Measurements from ENCODE around the gene IL20RA. TPM values are rescaled to one million over a fixed set of nuclear protein-coding genes. Genes with fewer than 3 reads are reported as not detected.

IL20RA gene
- polyA plus RNA-seq, 4 donors = 1.0 to 1.6 (median 1.5) TPM

DNA sequence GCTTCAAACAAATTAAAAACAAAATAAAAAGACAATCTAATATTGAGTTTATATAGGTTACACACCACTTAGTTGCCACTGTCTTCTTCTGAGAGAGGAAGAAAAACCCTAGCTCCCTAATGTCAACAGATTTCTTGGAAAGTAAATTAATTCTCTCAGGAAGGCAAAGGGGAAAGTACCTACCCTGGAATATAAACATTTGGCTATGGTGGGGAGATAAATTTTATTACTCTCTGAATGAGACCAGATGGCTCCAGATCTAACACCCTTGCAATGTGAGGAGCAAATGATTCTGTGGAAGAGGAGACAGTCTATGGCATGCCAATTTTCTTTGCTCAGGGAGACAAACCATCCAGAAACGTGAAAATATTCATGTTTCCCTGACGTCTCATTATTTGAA, 4.3 kb upstream of the IL20RA start:
- no peak for DNase-seq (ENCODE audit: low read depth in 4 of 4, low spot score in 2 of 4)

- no peak for DNase-seq (ENCODE audit: low read depth in 4 of 4, low spot score in 2 of 4)
Measured at GRCh38 chr6:137046871-137047412, 2.2 kb upstream of the IL20RA start.

DNA sequence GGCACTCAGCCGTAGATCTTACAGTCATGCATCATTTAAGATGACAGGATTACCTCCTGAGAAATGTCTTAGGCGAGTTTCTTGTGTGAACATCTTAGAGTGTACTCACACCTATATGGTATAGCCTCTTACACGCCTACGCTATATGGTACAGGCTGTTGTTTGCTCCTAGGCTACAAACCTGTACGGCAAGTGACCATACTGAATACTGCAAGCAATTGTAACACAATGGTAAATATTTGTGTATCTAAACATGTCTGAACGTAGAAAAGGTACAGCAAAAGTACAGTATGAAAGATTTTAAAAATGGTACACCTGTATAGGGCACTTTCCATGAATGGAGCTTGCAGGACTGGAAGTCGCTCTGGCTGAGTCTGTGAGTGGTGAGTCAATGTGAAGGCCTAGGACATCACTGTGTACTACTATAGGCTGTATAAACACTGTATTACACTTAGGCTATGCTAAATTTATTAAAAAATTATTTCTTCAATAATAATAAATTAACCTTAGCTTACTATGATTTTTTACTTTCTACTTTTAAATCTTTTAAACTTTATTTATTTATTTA, 541 bp upstream of the IL20RA start:
- no peak for DNase-seq (ENCODE audit: low read depth in 4 of 4, low spot score in 2 of 4)

- DNase-seq (ENCODE audit: low read depth in 4 of 4, low spot score in 2 of 4) = peak in 3 of 4 donors; percentile 20 to 45 (median 45)
Measured at GRCh38 chr6:137043710-137044365, 927 bp downstream of the IL20RA start.

DNA sequence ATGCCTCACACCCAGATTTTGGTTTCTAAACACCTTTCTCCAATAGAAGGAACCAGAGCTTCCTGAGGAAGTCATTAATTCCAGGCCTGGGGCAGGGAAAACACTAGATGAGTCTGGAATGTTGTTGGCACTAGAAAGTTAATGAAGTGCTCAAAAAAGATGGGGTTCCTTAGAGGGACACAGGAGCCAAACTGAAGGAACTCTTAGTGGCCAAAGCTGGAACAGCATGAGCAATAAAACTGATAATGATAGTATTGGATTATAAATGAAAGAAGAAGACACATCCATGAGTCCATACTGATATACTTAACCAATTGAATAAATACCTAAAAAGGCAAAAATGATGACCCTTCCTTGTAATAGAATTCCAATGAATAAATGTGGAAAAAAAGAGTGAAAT, 4.4 kb downstream of the IL20RA start:
- DNase-seq (ENCODE audit: low read depth in 4 of 4, low spot score in 2 of 4) = no peak

GRCh38 chr6:137039010-137039409, 5.8 kb downstream of the IL20RA start:
- no peak for DNase-seq (ENCODE audit: low read depth in 4 of 4, low spot score in 2 of 4)

DNA sequence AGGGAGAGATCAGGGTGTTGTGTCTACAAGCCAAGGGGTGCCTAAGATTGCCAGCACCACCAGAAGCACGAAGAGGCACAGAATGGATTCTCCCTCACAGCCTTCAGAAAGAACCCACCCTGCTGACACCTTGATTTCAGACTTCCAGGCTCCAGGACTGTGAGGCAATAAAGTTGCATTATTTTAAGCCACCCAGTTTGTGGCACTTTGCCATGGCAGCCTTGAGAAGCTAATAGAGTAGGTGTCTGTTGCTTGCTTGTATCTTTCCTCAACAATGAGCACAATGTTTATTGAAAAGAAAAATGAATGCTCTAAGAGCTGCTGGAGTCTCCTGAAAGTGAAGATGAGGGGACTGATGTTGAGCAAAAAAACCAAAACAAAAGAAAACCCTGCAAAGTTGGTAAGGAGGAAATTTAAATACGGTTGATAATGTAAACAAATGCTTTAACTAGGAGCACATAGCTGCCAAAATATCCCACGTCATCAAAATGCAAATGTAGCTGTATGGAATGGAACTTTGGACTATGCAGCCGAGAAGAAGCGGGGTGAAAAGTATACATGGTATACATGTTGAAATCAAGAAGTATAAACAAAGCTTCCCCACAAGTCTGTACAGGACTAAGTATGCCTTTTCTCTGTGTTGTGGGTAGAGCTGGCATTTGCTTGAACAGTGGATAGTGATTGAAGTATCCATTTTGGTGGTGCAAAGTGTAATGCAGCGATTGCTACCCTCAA, 8.0 kb downstream of the IL20RA start:
- DNase-seq (ENCODE audit: low read depth in 4 of 4, low spot score in 2 of 4) = no peak

GRCh38 chr6:137033828-137034227, 10.9 kb downstream of the IL20RA start:
- DNase-seq (ENCODE audit: low read depth in 4 of 4, low spot score in 2 of 4) = no peak

DNA sequence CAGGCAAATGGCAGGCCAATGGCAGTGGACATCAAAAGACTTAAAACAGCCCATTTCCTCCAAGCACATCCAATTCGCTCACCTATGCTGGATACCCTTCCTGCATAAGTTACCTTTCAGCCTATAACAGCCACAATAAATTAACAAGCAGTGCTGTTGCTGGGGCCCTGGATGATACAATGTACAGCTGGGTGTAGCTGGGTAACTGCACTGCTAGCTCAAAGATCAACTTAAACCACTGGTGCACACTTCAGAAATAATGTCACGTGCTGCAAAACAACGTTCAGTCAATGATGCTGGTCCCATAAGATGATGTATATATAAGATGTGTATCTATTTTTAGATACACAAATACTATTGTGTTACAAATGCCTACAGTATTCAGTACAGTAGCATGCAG, 13.6 kb downstream of the IL20RA start:
- DNase-seq (ENCODE audit: low read depth in 4 of 4, low spot score in 2 of 4) = no peak

DNA sequence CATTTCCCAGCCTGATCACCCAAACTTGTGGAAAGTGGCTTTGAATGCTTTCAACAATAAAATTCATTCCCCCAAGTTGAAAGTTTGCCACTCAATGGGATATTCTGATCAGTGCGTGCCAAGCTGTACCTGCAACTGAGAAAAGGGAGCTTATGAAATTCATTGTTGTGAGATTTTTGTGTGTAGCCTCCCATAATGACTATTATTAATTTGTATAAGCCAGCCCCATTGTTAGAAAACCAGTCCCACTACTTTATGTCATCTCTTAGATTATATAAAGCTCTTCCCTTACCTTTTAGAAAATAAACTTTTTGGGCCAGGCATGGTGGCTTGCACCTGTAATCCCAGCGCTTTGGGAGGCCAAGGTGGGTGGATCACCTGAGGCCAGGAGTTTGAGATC, 15.9 kb downstream of the IL20RA start:
- no peak for DNase-seq (ENCODE audit: low read depth in 4 of 4, low spot score in 2 of 4)

- no peak for DNase-seq (ENCODE audit: low read depth in 4 of 4, low spot score in 2 of 4)
Measured at GRCh38 chr6:137025786-137026730, 18.7 kb downstream of the IL20RA start.

GRCh38 chr6:137024237-137024990, 20.4 kb downstream of the IL20RA start:
- no peak for DNase-seq (ENCODE audit: low read depth in 4 of 4, low spot score in 2 of 4)

DNA sequence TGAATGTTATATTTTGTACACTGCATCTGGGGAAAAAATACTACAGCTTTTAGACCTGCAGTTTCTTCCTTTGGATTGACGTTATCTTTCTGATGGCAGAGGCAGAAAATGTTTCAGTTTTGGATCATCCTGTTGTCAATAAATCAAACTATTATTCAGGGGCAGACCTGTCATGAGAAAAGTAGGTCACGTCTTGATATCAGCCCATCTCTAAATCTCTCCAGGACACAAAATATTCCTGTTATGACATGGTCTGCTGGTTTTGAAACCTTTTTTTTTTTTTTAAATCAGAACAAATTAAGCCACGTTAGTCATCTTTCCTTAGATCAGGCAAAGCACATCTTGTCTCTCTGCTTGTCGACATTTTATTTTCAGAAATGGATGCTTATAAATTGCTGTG, 24.0 kb downstream of the IL20RA start:
- DNase-seq (ENCODE audit: low read depth in 4 of 4, low spot score in 2 of 4) = no peak

DNA sequence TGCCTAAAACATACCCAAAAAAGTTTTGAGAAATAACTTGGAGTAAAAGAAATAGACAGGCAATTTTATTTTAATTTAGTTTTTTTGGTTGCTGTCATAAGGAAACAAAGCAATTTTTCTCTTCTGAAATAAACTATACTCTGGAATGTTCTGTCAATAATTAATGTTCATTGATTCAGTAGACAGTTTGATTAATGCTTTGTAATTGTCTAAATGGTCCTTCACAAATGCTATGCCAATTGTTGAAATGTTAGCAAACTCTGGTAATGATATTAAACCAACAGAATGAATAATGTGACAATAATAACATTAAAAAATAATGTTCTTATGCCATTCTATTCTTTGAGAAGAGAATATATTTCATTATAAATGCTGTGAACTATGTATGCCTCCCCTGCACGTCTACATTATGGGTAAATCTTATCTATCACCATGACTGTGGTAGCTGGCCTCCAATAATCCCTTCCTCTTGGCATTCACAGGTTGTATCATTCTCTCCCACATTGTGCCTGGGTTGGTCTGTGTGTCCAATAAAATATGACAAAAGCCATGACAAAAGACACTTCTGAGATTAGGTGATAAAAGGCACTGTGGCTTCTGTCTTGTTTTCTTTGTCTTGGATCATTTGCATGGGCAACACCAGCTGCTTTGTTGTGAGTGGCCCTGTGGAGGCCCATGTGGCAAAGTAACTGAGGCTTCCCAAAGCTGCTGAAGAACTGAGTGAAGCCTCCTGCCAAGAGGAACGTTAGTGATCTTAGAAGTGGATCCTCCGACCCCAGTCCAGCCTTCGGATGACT, 25.1 kb downstream of the IL20RA start:
- DNase-seq (ENCODE audit: low read depth in 4 of 4, low spot score in 2 of 4) = no peak

GRCh38 chr6:137017081-137017480, 27.7 kb downstream of the IL20RA start:
- no peak for DNase-seq (ENCODE audit: low read depth in 4 of 4, low spot score in 2 of 4)

- no peak for DNase-seq (ENCODE audit: low read depth in 4 of 4, low spot score in 2 of 4)
Measured at GRCh38 chr6:137016356-137016755, 28.4 kb downstream of the IL20RA start.

- DNase-seq (ENCODE audit: low read depth in 4 of 4, low spot score in 2 of 4) = no peak
Measured at GRCh38 chr6:137015943-137016342, 28.8 kb downstream of the IL20RA start.

- no peak for DNase-seq (ENCODE audit: low read depth in 4 of 4, low spot score in 2 of 4)
Measured at GRCh38 chr6:137013738-137014602, 30.8 kb downstream of the IL20RA start.
